Uterus (tissue), 4 donors: ENCODE results near the gene DMRTB1. TPM values are rescaled to one million over a fixed set of nuclear protein-coding genes. Genes with fewer than 3 reads are reported as not detected.

Experiments used
- DNase-seq, 2 donors: peaks; one replicate each; pipeline ENCODE4 v3.0.0-alpha.2; 2019 to 2020
- H3K27ac ChIP-seq, 2 donors: fragments of 200-600 bp; sonication (generic); 1 replicate in 1 of 2; 2 replicates in 1 of 2; pipeline ENCODE4 v1.5.1; 2016 to 2018
- H3K27me3 ChIP-seq, 2 donors: fragments of 200-600 bp; sonication (generic); one replicate each; pipeline ENCODE4 v1.5.1; 2018 to 2019; ENCODE audit warnings: control low read depth in 1 of 2
- H3K36me3 ChIP-seq, 2 donors: fragments of 200-600 bp; sonication (generic); one replicate each; pipeline ENCODE4 v1.5.1; 2019; ENCODE audit warnings: control low read depth in 1 of 2
- H3K4me1 ChIP-seq, 2 donors: fragments of 200-600 bp; sonication (generic); one replicate each; pipeline ENCODE4 v1.5.1; 2018 to 2019; ENCODE audit warnings: control low read depth in 1 of 2
- H3K4me3 ChIP-seq, 2 donors: fragments of 200-600 bp; sonication (generic); 1 replicate in 1 of 2; 2 replicates in 1 of 2; pipeline ENCODE4 v1.5.1; 2018 to 2019; ENCODE audit warnings: mild to moderate bottlenecking in 1 of 2
- H3K9me3 ChIP-seq, 2 donors: fragments of 200-600 bp; sonication (generic); one replicate each; pipeline ENCODE4 v1.5.1; 2019; ENCODE audit warnings: control low read depth in 1 of 2
- POLR2A ChIP-seq, 2 donors: fragments of 450-650 bp; IDR thresholded peaks; one replicate each; pipeline ENCODE4 v1.6.1; 2016; ENCODE audit warnings: antibody characterized with exemption in 2 of 2, mild to moderate bottlenecking in 1 of 2, moderate library complexity in 1 of 2
- intact Hi-C: fragments of 100-400 bp; cut with DNase I; formaldehyde crosslinking; loops from one replicate; pipeline ENCODE4 v1.15.1; 2023; ENCODE audit warnings: low total_unique reads
- total RNA-seq, 4 donors: library from RNA; depleted of rRNA in 3 of 4; stranded (reverse); fragments of >200 nt in 3 of 4; gene quantifications; one replicate each; pipeline versions ENCODE4 v1.1.0 to v1.2.4, GENCODE V29; 2014 to 2023
- TF ChIP-seq, protein P1 (sequence below), 4 experiments: fragments of 200-600 bp in 2 of 4; fragments of 450-650 bp in 2 of 4; sonication (generic) in 2 of 4; IDR thresholded peaks; one replicate each; pipeline ENCODE4 v1.5.1; 2016 to 2019; ENCODE audit warnings: antibody characterized with exemption in 4 of 4, mild to moderate bottlenecking in 2 of 4, moderate library complexity in 1 of 4
- donor health status: DM: yes; HTN: yes; CAD: no.

DMRTB1 gene
- total RNA-seq: not detected

DNA sequence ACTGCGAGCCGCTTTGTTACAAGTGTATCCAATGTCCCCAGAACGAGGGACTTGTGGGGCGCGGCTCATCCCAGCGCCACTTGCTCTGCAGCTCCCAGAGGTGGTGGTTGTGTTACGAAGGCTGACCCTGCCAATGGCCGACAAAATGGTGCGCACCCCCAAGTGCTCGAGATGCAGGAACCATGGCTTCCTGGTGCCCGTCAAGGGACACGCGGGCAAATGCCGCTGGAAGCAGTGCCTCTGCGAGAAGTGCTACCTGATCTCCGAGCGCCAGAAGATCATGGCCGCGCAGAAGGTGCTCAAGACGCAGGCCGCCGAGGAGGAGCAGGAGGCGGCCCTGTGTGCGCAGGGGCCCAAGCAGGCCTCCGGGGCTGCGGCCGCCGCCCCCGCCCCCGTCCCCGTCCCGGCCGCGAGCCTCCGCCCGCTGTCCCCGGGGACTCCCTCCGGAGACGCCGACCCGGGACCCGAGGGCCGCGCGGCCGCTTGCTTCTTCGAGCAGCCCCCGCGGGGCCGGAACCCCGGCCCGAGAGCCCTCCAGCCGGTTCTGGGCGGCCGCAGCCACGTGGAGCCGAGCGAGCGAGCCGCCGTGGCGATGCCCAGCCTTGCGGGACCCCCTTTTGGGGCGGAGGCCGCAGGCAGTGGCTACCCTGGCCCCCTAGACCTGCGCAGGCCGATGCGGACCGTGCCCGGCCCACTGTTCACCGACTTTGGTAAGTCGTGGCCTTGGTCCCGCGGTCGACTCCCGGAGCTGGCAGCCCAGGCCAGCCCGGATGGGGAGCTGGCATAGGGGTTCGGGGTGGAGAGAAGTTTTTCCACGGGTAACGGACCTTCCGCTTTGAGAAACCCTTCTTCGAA, at the start of gene DMRTB1:
DMRTB1 (plus strand) TSS at position 79 of the 855 bp plus-strand sequence; CDS start at position 134, 55 bp downstream.
- Histone ChIP-seq H3K27ac (no peak within 1 kb of the TSS), H3K4me3 (no peak within 1 kb of the TSS), H3K9me3 (no peaks in the 10 kb centered on the region), H3K36me3 (no peaks in the 10 kb centered on the region), H3K27me3 (no peaks in the 10 kb centered on the region), H3K4me1 (no peaks in the 10 kb centered on the region)
- DNase-seq: no peak
- TF ChIP-seq POLR2A (IDR thresholded peaks at IDR 0.05): no peak
- TF ChIP-seq, protein P1, sequence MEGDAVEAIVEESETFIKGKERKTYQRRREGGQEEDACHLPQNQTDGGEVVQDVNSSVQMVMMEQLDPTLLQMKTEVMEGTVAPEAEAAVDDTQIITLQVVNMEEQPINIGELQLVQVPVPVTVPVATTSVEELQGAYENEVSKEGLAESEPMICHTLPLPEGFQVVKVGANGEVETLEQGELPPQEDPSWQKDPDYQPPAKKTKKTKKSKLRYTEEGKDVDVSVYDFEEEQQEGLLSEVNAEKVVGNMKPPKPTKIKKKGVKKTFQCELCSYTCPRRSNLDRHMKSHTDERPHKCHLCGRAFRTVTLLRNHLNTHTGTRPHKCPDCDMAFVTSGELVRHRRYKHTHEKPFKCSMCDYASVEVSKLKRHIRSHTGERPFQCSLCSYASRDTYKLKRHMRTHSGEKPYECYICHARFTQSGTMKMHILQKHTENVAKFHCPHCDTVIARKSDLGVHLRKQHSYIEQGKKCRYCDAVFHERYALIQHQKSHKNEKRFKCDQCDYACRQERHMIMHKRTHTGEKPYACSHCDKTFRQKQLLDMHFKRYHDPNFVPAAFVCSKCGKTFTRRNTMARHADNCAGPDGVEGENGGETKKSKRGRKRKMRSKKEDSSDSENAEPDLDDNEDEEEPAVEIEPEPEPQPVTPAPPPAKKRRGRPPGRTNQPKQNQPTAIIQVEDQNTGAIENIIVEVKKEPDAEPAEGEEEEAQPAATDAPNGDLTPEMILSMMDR (IDR thresholded peaks at IDR 0.05): no peak
- intact Hi-C loops: no loop called here

DNA sequence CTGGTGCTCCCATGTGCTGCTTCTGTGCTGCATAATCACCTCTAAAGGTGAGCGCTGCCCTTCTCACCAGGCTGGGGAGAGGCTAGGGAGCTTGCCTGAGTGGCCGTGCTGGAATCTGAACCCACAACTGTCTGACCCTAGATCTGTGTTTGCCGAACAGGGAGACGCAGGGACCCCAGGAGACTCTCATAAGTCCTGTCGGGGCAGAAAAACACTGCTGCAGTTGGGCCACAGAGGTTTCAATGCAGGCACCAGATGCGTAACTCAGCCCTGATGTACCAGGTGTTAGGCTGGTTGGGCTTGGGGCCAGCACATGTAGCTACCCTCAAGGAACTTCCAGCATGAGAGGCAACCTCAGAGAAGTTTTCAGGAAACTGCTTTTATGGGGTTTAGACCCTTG, 49.5 kb upstream of the DMRTB1 start:
- no peaks in the 10 kb centered on the region for H3K9me3 ChIP-seq
- no peak overlapping the region for H3K27ac ChIP-seq
- intact Hi-C loops: no loop called here
- TF ChIP-seq, protein P1 (IDR thresholded peaks at IDR 0.05): no peak
- TF ChIP-seq POLR2A (IDR thresholded peaks at IDR 0.05): no peak
- no peaks in the 10 kb centered on the region for H3K4me1 ChIP-seq
- H3K36me3 ChIP-seq: no peaks in the 10 kb centered on the region
- no peak overlapping the region for H3K4me3 ChIP-seq
- DNase-seq: no peak
- H3K27me3 ChIP-seq: no peaks in the 10 kb centered on the region

DNA sequence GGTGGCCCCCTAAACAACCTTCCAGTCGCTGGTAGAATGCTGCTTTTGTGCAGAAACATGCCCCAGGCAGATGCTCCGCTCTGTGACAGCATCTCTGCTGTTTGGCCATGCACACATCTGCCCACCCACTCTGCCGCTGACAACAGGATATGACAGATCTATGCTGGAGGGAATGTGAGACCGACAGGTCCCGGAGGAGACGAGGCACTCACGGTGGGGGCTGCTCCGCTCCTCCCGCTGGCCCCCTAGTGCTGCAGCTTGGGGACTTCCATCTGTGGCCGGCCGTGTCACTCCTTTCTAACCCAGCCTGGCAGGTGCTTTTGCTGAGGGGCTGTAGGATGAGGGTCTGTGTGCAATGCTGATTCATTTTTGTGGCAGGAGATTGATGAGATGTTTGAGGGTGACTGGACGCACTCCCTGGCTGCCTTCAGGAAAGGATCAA, 49.1 kb upstream of the DMRTB1 start:
- Histone ChIP-seq H3K27ac (no peak overlapping the region), H3K36me3 (no peaks in the 10 kb centered on the region), H3K4me1 (no peaks in the 10 kb centered on the region), H3K4me3 (no peak overlapping the region), H3K27me3 (no peaks in the 10 kb centered on the region), H3K9me3 (no peaks in the 10 kb centered on the region)
- DNase-seq: no peak
- TF ChIP-seq, protein P1 (IDR thresholded peaks at IDR 0.05): no peak
- TF ChIP-seq POLR2A (IDR thresholded peaks at IDR 0.05): no peak
- intact Hi-C loops: no loop called here

DNA sequence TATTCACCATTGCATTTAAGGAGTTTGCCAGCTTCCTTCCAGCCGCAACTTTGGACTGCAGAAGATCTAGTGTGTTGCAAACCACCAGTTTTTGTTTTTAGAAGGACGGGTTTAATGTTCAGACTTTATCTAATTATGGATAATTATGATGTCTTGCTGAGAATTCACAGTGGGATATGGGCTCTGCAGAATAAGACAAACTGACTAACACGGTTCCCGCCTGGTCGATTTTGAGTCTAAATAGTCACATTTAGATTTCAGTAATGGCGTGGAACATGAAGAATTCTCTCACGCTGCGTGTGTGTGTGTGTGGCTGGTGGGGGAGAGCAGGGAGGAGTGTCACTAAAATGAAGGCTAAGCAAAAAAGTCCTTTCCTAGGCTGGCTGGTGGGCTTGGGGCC, 48.5 kb upstream of the DMRTB1 start:
- DNase-seq: no peak
- TF ChIP-seq POLR2A (IDR thresholded peaks at IDR 0.05): no peak
- TF ChIP-seq, protein P1 (IDR thresholded peaks at IDR 0.05): no peak
- Histone ChIP-seq H3K4me1 (no peaks in the 10 kb centered on the region), H3K36me3 (no peaks in the 10 kb centered on the region), H3K4me3 (no peak overlapping the region), H3K9me3 (no peaks in the 10 kb centered on the region), H3K27ac (no peak overlapping the region), H3K27me3 (no peaks in the 10 kb centered on the region)
- intact Hi-C loops: no loop called here

DNA sequence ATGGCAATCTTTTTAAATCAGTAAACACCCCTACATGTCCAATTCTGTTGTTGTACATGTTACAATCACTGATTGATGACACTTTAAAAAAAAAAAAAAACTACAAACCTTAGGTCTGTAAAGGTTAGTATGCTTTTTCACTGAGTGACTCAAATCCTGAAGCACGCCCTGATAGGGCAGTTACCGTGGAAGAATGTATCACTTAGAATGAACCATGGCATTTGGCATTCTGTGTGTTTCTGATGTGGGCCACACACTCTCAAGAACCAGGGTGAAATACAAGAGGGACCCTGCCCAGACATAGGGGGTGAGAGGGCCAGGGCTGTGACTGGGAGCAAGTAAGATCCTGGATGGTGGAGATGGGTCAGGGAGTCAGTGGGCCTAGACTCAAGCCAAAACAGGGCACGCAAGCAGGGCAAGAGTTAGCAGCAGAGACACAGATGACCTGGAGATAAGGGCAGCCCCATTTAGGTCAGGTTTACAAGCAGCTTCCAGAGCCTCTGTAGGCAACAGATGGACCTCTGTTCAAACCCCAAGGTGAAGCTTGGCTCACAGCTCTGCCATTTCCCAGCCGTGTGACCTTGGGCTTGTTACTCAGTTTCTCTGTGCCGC, 47.6 kb upstream of the DMRTB1 start:
- TF ChIP-seq, protein P1 (IDR thresholded peaks at IDR 0.05): no peak
- TF ChIP-seq POLR2A (IDR thresholded peaks at IDR 0.05): no peak
- no peaks in the 10 kb centered on the region for H3K36me3 ChIP-seq
- intact Hi-C loops: no loop called here
- H3K4me3 ChIP-seq: no peak overlapping the region
- DNase-seq: no peak
- no peak overlapping the region for H3K27ac ChIP-seq
- H3K27me3 ChIP-seq: no peaks in the 10 kb centered on the region
- no peaks in the 10 kb centered on the region for H3K4me1 ChIP-seq
- no peaks in the 10 kb centered on the region for H3K9me3 ChIP-seq
